OCI-LY7 (cell line): ENCODE results near the gene TCERG1L.

ENCODE experiments used
- EZH2phosphoT487 ChIP-seq: fragments of 200-600 bp; sonication (generic); IDR thresholded peaks from 2 replicates; pipeline ENCODE4 v1.6.1; 2018; ENCODE audit warnings: low read depth, borderline replicate concordance, mild to moderate bottlenecking, mixed run types, antibody characterized with exemption, low read length, moderate library complexity, mixed read lengths
- TF ChIP-seq, protein P1 (sequence below): fragments of 200-600 bp; sonication (generic); conservative IDR thresholded peaks from 2 replicates; pipeline ENCODE4 v1.5.1; 2014; ENCODE audit warnings: mild to moderate bottlenecking, antibody characterized with exemption, low read length, moderate library complexity, mixed read lengths

DNA sequence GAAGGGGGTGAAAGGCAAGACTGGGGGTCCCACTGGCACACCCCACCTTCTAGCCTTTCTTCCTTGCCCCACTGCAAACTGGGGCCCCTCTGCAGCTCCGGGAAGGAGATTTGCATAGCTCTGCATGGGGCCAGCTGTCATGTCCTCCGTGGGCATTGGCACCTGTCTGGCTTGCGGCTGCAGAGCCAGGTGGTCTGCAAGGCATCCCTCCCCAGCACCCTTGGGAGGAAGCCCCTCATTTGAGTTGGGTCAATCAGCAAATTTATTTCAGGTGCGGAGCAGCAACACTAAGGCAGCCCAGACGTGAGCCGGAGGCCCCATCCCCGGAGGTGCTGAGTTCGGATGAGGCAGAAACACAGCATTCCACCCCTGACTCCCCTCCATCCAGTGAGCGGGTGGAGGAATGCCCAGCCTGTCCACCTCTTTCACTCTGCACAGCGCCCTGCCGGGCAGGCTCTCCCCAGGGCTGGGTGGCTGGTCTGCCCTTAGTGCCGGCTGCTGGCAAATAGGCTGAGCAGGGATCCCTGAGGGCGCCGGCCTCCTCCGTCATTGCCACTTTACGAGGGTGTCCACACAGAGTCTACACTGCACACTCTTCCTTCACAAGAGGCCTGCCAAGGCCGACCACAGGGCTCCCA, 143.2 kb downstream of the TCERG1L start:
- TF ChIP-seq, protein P1, sequence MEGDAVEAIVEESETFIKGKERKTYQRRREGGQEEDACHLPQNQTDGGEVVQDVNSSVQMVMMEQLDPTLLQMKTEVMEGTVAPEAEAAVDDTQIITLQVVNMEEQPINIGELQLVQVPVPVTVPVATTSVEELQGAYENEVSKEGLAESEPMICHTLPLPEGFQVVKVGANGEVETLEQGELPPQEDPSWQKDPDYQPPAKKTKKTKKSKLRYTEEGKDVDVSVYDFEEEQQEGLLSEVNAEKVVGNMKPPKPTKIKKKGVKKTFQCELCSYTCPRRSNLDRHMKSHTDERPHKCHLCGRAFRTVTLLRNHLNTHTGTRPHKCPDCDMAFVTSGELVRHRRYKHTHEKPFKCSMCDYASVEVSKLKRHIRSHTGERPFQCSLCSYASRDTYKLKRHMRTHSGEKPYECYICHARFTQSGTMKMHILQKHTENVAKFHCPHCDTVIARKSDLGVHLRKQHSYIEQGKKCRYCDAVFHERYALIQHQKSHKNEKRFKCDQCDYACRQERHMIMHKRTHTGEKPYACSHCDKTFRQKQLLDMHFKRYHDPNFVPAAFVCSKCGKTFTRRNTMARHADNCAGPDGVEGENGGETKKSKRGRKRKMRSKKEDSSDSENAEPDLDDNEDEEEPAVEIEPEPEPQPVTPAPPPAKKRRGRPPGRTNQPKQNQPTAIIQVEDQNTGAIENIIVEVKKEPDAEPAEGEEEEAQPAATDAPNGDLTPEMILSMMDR: no peak
- TF ChIP-seq EZH2phosphoT487: no peak
